Measurements from ENCODE around the gene ANKHD1.

Gene ANKHD1

GRCh38 chr5:140565024-140565779, 163.6 kb downstream of the ANKHD1 start:
- CTCF ChIA-PET, result interaction anchor here (0.5 to 1.1 kb wide), 4 partner anchors 9 to 325 kb away, joined by 3 to 8 read pairs (median 4); no protein-coding TSS in a partner anchor
- Histone ChIP-seq H3K9me3 (ENCODE audit: control insufficient read depth, insufficient read depth, low read depth, low read length) (no peaks in the 10 kb centered on the region), H3K4me1 (ENCODE audit: control insufficient read depth, insufficient read depth, low read length) (0 out of 2 replicates have a peak, but pooled peaks cover 3% of the 10 kb centered on the region), H3K27ac (ENCODE audit: extremely low read depth, low read depth, low read length) (peak overlapping the region; percentile 35; the same call in 1 of the 2 replicates), H3K36me3 (ENCODE audit: control insufficient read depth in 2 of 2, insufficient read depth in 1 of 2, low read length in 2 of 2) (peaks cover 6 to 56% of the 10 kb centered on the region in 2 experiments; a peak in 2 of 3 replicates), H3K4me3 (ENCODE audit: low read depth, low read length) (peak overlapping the region; percentile 86)
- POLR2A ChIA-PET, result interaction anchor here (1.0 to 2.6 kb wide), 4 partner anchors 8 to 164 kb away, joined by 3 to 14 read pairs (median 4); partner anchors contain the start of genes ANKHD1, IK, NDUFA2 and SRA1
- TF ChIP-seq ZNF140 (tag by site-specific recombination; IDR thresholded peaks at IDR 0.05) (no peak), ZNF335 (tag by site-specific recombination; conservative IDR thresholded peaks at IDR 0.05) (peak; percentile 95), ZNF280D (tag by site-specific recombination; IDR thresholded peaks at IDR 0.05) (0 out of 2 replicates have a peak, but pooled peaks have one; percentile 37), ZBTB48 (tag by site-specific recombination; IDR thresholded peaks at IDR 0.05) (0 out of 2 replicates have a peak, but pooled peaks have one; percentile 25), REST (tag by site-specific recombination; IDR thresholded peaks at IDR 0.05) (0 out of 2 replicates have a peak, but pooled peaks have one; percentile 27), KLF7 (tag by site-specific recombination; IDR thresholded peaks at IDR 0.05; ENCODE audit: borderline replicate concordance) (0 out of 2 replicates have a peak, but pooled peaks have one; percentile 6), ZNF624 (tag by site-specific recombination; IDR thresholded peaks at IDR 0.05) (no peak), ZBTB20 (tag by site-specific recombination; IDR thresholded peaks at IDR 0.05) (peak; percentile 73)

GRCh38 chr5:140565780-140566095, 164.1 kb downstream of the ANKHD1 start:
- no peak overlapping the region for H3K27ac ChIP-seq (ENCODE audit: extremely low read depth, low read depth, low read length)
- TF ChIP-seq ZNF654 (tag by site-specific recombination; IDR thresholded peaks at IDR 0.05; ENCODE audit: low read depth) (no peak), ZNF223 (tag by site-specific recombination; IDR thresholded peaks at IDR 0.05) (no peak), MEIS1 (CRISPR knock-in tag; IDR thresholded peaks at IDR 0.05; ENCODE audit: borderline replicate concordance) (no peak), SCRT1 (tag by site-specific recombination; IDR thresholded peaks at IDR 0.05; ENCODE audit: borderline replicate concordance) (no peak), ZNF561 (tag by site-specific recombination; IDR thresholded peaks at IDR 0.05; ENCODE audit: borderline replicate concordance) (no peak), ZNF785 (tag by site-specific recombination; IDR thresholded peaks at IDR 0.05) (no peak), ZNF18 (tag by site-specific recombination; IDR thresholded peaks at IDR 0.05) (no peak), ZNF19 (tag by site-specific recombination; IDR thresholded peaks at IDR 0.05; ENCODE audit: low read depth) (no peak), ZSCAN4 (tag by site-specific recombination; IDR thresholded peaks at IDR 0.05) (no peak), ATF2 (tag by site-specific recombination; IDR thresholded peaks at IDR 0.05; ENCODE audit: low read depth) (no peak), ZNF239 (tag by site-specific recombination; IDR thresholded peaks at IDR 0.05) (no peak), SCRT2 (tag by site-specific recombination; IDR thresholded peaks at IDR 0.05) (no peak), ZNF549 (tag by site-specific recombination; IDR thresholded peaks at IDR 0.05) (no peak)
- POLR2A ChIA-PET, result interaction anchor here (1.0 to 2.6 kb wide), 3 partner anchors 8 to 82 kb away, joined by 3 to 14 read pairs (median 3); partner anchors contain the start of genes IK, NDUFA2, SRA1 and TMCO6
- no peaks in the 10 kb centered on the region for H3K9me3 ChIP-seq (ENCODE audit: control insufficient read depth, insufficient read depth, low read depth, low read length)
- 0 out of 2 replicates have a peak, but pooled peaks cover 3% of the 10 kb centered on the region for H3K4me1 ChIP-seq (ENCODE audit: control insufficient read depth, insufficient read depth, low read length)
- H3K4me3 ChIP-seq (ENCODE audit: low read depth, low read length), result no peak overlapping the region
- H3K36me3 ChIP-seq (ENCODE audit: control insufficient read depth in 2 of 2, insufficient read depth in 1 of 2, low read length in 2 of 2), result peaks cover 6 to 51% of the 10 kb centered on the region in 2 experiments; a peak in 2 of 3 replicates
- CTCF ChIA-PET, result interaction anchor here (0.7 to 1.1 kb wide), 2 partner anchors 72 to 326 kb away, joined by 3 to 4 read pairs; no protein-coding TSS in a partner anchor

Data from HEK293 (cell line).